T-helper 17 cell (primary cell): ENCODE data around the gene PTOV1. TPM values are rescaled to one million over a fixed set of nuclear protein-coding genes. Genes with fewer than 3 reads are reported as not detected.

Source experiments
- ATAC-seq: fragments of 150-1000 bp; cut with Tn5 transposase; 2 replicates; pipeline ENCODE4 v1.10.0; 2021; ENCODE audit warnings: mild to moderate bottlenecking, moderate library complexity
- DNase-seq, 3 donors: peaks; one replicate each; pipeline versions ENCODE4 v3.0.0 to v3.0.0-alpha.2; 2020 to 2021
- H3K9me3 ChIP-seq: one replicate; pipeline ENCODE4 v1.7.0; 2013; ENCODE audit warnings: low read length, mild to moderate bottlenecking; ENCODE audit not compliant: control insufficient read depth, poor library complexity, severe bottlenecking
- H3K27ac Mint-ChIP-seq: one replicate; pipeline ENCODE4 v1.8.0; 2022; ENCODE audit warnings: mild to moderate bottlenecking, moderate library complexity, mixed read lengths
- H3K27me3 Mint-ChIP-seq: one replicate; pipeline ENCODE4 v1.8.0; 2022; ENCODE audit warnings: mixed read lengths
- H3K36me3 Mint-ChIP-seq: one replicate; pipeline ENCODE4 v1.8.0; 2022; ENCODE audit warnings: low read depth, mixed read lengths
- H3K4me1 Mint-ChIP-seq: one replicate; pipeline ENCODE4 v1.8.0; 2022; ENCODE audit warnings: mild to moderate bottlenecking, mixed read lengths
- H3K4me3 Mint-ChIP-seq: one replicate; pipeline ENCODE4 v1.8.0; 2022; ENCODE audit warnings: mild to moderate bottlenecking, moderate library complexity, mixed read lengths
- total RNA-seq, 4 donors: library from RNA in 2 of 4; stranded (reverse) in 2 of 4; gene quantifications; one replicate each; pipeline ENCODE4 v1.2.3 and lab custom pipeline; 2022 to 2026

The PTOV1 gene
- total RNA-seq, 2 donors from 2014 or later = 125 to 162 TPM

GRCh38 chr19:49854378-49855263, 3.7 kb downstream of the PTOV1 start:
- Mint-ChIP-seq H3K27me3 (no peaks in the 10 kb centered on the region), H3K36me3 (no peaks in the 10 kb centered on the region), H3K27ac (peak overlapping the region; percentile 69), H3K4me1 (peaks cover 22% of the 10 kb centered on the region), H3K4me3 (no peak overlapping the region)
- DNase-seq (no peak), ATAC-seq (no peak)
- no peaks in the 10 kb centered on the region for H3K9me3 ChIP-seq

- DNase-seq = no peak
- Mint-ChIP-seq H3K4me3 (no peak overlapping the region), H3K27me3 (no peaks in the 10 kb centered on the region), H3K36me3 (no peaks in the 10 kb centered on the region), H3K4me1 (peaks cover 18% of the 10 kb centered on the region), H3K27ac (peak overlapping the region; percentile 61)
- ATAC-seq = no peak
- H3K9me3 ChIP-seq = no peaks in the 10 kb centered on the region
These were observed 4.3 kb downstream of the PTOV1 start for GRCh38 chr19:49855277-49855675.

- H3K9me3 ChIP-seq = no peaks in the 10 kb centered on the region
- Mint-ChIP-seq H3K4me1 (peaks cover 17% of the 10 kb centered on the region), H3K27ac (peak overlapping the region; percentile 61), H3K4me3 (no peak overlapping the region), H3K27me3 (no peaks in the 10 kb centered on the region), H3K36me3 (no peaks in the 10 kb centered on the region)
- DNase-seq (no peak), ATAC-seq (no peak)
These were observed 5.0 kb downstream of the PTOV1 start for GRCh38 chr19:49855676-49856573.

- H3K9me3 ChIP-seq = no peaks in the 10 kb centered on the region
- no peak for DNase-seq
- Mint-ChIP-seq H3K36me3 (no peaks in the 10 kb centered on the region), H3K27me3 (no peaks in the 10 kb centered on the region), H3K27ac (peak overlapping the region; percentile 61), H3K4me3 (no peak overlapping the region), H3K4me1 (peaks cover 17% of the 10 kb centered on the region)
- ATAC-seq = no peak
These were observed 5.6 kb downstream of the PTOV1 start for GRCh38 chr19:49856574-49857021.

GRCh38 chr19:49857061-49857837, 6.3 kb downstream of the PTOV1 start:
- no peak overlapping the region for H3K4me3 Mint-ChIP-seq
- DNase-seq = no peak
- H3K27me3 Mint-ChIP-seq = no peaks in the 10 kb centered on the region
- ATAC-seq = no peak
- peak overlapping the region; percentile 21 for H3K27ac Mint-ChIP-seq
- H3K9me3 ChIP-seq = no peaks in the 10 kb centered on the region
- no peaks in the 10 kb centered on the region for H3K36me3 Mint-ChIP-seq
- peaks cover 14% of the 10 kb centered on the region for H3K4me1 Mint-ChIP-seq

- Mint-ChIP-seq H3K4me1 (peaks cover 9% of the 10 kb centered on the region), H3K4me3 (no peak overlapping the region), H3K27me3 (no peaks in the 10 kb centered on the region), H3K27ac (peak overlapping the region; percentile 21), H3K36me3 (no peaks in the 10 kb centered on the region)
- no peaks in the 10 kb centered on the region for H3K9me3 ChIP-seq
- no peak for ATAC-seq
- DNase-seq = no peak
These were observed 6.8 kb downstream of the PTOV1 start for GRCh38 chr19:49857838-49858087.

GRCh38 chr19:49858088-49858985, 7.4 kb downstream of the PTOV1 start:
- no peaks in the 10 kb centered on the region for H3K27me3 Mint-ChIP-seq
- H3K4me3 Mint-ChIP-seq = no peak overlapping the region
- peaks cover 2% of the 10 kb centered on the region for H3K36me3 Mint-ChIP-seq
- ATAC-seq (no peak), DNase-seq (no peak)
- peaks cover 10% of the 10 kb centered on the region for H3K4me1 Mint-ChIP-seq
- H3K9me3 ChIP-seq = no peaks in the 10 kb centered on the region
- H3K27ac Mint-ChIP-seq = no peak overlapping the region

GRCh38 chr19:49859682-49860335, 8.8 kb downstream of the PTOV1 start:
- Mint-ChIP-seq H3K27me3 (no peaks in the 10 kb centered on the region), H3K4me1 (peaks cover 9% of the 10 kb centered on the region), H3K36me3 (peaks cover 3% of the 10 kb centered on the region), H3K27ac (no peak overlapping the region), H3K4me3 (no peak overlapping the region)
- ATAC-seq (no peak), DNase-seq (no peak)
- H3K9me3 ChIP-seq = no peaks in the 10 kb centered on the region

- no peak for DNase-seq
- H3K4me3 Mint-ChIP-seq = peak overlapping the region; percentile 53
- no peak for ATAC-seq
- no peaks in the 10 kb centered on the region for H3K9me3 ChIP-seq
- no peak overlapping the region for H3K27ac Mint-ChIP-seq
- no peaks in the 10 kb centered on the region for H3K27me3 Mint-ChIP-seq
- peaks cover 3% of the 10 kb centered on the region for H3K36me3 Mint-ChIP-seq
- peaks cover 14% of the 10 kb centered on the region for H3K4me1 Mint-ChIP-seq
These were observed 9.6 kb downstream of the PTOV1 start for GRCh38 chr19:49860336-49861102.

- DNase-seq (no peak), ATAC-seq (no peak)
- Mint-ChIP-seq H3K36me3 (peaks cover 5% of the 10 kb centered on the region), H3K27me3 (no peaks in the 10 kb centered on the region), H3K4me3 (peak overlapping the region; percentile 53), H3K4me1 (peaks cover 11% of the 10 kb centered on the region), H3K27ac (no peak overlapping the region)
- H3K9me3 ChIP-seq = no peaks in the 10 kb centered on the region
These were observed 10.1 kb downstream of the PTOV1 start for GRCh38 chr19:49861107-49861506.

GRCh38 chr19:49861541-49862378, 10.8 kb downstream of the PTOV1 start:
- H3K36me3 Mint-ChIP-seq = peaks cover 5% of the 10 kb centered on the region
- ATAC-seq = no peak

More at GRCh38 chr19:49861541-49862378, 10.8 kb downstream of the PTOV1 start:
- Mint-ChIP-seq H3K27me3 (no peaks in the 10 kb centered on the region), H3K4me1 (peaks cover 17% of the 10 kb centered on the region), H3K4me3 (peak overlapping the region; percentile 36), H3K27ac (no peak overlapping the region)
- no peak for DNase-seq
- H3K9me3 ChIP-seq = no peaks in the 10 kb centered on the region
